DND-41 (cell line): ENCODE data around the gene SDHA.
"Not testable (repeated sequence)": the region's sequence is repeated elsewhere in the genome, so short reads cannot be mapped to it uniquely, and the experiment has no call there.

Source experiments
- EZH2 ChIP-seq: IDR thresholded peaks from 3 replicates; pipeline ENCODE4 v1.6.1; 2012; ENCODE audit warnings: borderline replicate concordance, low read depth, mild to moderate bottlenecking, moderate library complexity, low read length, inconsistent platforms; ENCODE audit not compliant: severe bottlenecking
- TF ChIP-seq, protein P1 (sequence below): IDR thresholded peaks from 2 replicates; pipeline ENCODE4 v1.5.1; 2012; ENCODE audit warnings: borderline replicate concordance, low read length, moderate library complexity, mild to moderate bottlenecking; ENCODE audit not compliant: poor library complexity, severe bottlenecking; ENCODE audit errors: extremely low read depth

DNA sequence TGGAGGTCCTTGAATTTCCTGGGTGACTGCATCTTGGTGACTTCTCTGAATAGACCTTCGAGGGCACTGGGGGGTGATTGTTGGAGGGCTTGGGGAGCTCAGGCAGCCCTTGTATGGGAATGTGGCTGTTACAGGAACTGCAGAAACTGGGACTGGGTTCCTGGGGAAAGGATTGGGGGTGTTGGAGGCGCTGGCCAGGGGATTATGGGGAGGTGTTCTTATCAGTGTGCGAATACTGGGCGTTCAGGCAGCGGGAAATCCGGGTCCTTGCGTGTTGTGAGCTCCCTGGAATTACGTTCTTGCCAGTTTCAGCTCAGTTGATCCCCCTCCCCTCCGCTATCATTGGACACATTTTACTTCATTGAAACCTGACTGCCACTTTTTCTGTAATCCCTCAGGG lies 55.0 kb downstream of the SDHA start:
- not testable (repeated sequence) for TF ChIP-seq EZH2
- TF ChIP-seq, protein P1, sequence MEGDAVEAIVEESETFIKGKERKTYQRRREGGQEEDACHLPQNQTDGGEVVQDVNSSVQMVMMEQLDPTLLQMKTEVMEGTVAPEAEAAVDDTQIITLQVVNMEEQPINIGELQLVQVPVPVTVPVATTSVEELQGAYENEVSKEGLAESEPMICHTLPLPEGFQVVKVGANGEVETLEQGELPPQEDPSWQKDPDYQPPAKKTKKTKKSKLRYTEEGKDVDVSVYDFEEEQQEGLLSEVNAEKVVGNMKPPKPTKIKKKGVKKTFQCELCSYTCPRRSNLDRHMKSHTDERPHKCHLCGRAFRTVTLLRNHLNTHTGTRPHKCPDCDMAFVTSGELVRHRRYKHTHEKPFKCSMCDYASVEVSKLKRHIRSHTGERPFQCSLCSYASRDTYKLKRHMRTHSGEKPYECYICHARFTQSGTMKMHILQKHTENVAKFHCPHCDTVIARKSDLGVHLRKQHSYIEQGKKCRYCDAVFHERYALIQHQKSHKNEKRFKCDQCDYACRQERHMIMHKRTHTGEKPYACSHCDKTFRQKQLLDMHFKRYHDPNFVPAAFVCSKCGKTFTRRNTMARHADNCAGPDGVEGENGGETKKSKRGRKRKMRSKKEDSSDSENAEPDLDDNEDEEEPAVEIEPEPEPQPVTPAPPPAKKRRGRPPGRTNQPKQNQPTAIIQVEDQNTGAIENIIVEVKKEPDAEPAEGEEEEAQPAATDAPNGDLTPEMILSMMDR = not testable (repeated sequence)
